ENCODE measurements around the gene ANKS3.

Gene ANKS3

GRCh38 chr16:4668313-4668960 is 65.6 kb downstream of the ANKS3 start:
- TF ChIP-seq CTCF (IDR thresholded peaks at IDR 0.05; ENCODE audit: borderline replicate concordance, control extremely low read depth, extremely low read depth, insufficient read depth, missing control alignments): no peak
- no peak for DNase-seq (ENCODE audit: low spot score)
- in situ Hi-C loops (cut with MboI; ENCODE audit: low sequenced_read_pairs, unreplicated experiment): no loop called here

- DNase-seq (ENCODE audit: low spot score): no peak
- TF ChIP-seq CTCF (IDR thresholded peaks at IDR 0.05; ENCODE audit: borderline replicate concordance, control extremely low read depth, extremely low read depth, insufficient read depth, missing control alignments): no peak
- in situ Hi-C loops (cut with MboI; ENCODE audit: low sequenced_read_pairs, unreplicated experiment): no loop called here
Observed at GRCh38 chr16:4667203-4667963, 66.7 kb downstream of the ANKS3 start.

- in situ Hi-C loops (cut with MboI; ENCODE audit: low sequenced_read_pairs, unreplicated experiment): no loop called here
- DNase-seq (ENCODE audit: low spot score): no peak
- TF ChIP-seq CTCF (IDR thresholded peaks at IDR 0.05; ENCODE audit: borderline replicate concordance, control extremely low read depth, extremely low read depth, insufficient read depth, missing control alignments): no peak
Observed at GRCh38 chr16:4666537-4667202, 67.4 kb downstream of the ANKS3 start.

GRCh38 chr16:4664538-4665418 is 69.3 kb downstream of the ANKS3 start:
- no peak for TF ChIP-seq CTCF (IDR thresholded peaks at IDR 0.05; ENCODE audit: borderline replicate concordance, control extremely low read depth, extremely low read depth, insufficient read depth, missing control alignments)
- peak; percentile 75 for DNase-seq (ENCODE audit: low spot score)
- in situ Hi-C loops (cut with MboI; ENCODE audit: low sequenced_read_pairs, unreplicated experiment): no loop called here

GRCh38 chr16:4663777-4664465 is 70.2 kb downstream of the ANKS3 start:
- in situ Hi-C loops (cut with MboI; ENCODE audit: low sequenced_read_pairs, unreplicated experiment): no loop called here
- DNase-seq (ENCODE audit: low spot score): no peak
- TF ChIP-seq CTCF (IDR thresholded peaks at IDR 0.05; ENCODE audit: borderline replicate concordance, control extremely low read depth, extremely low read depth, insufficient read depth, missing control alignments): no peak

Data from GM13976 (cell line).